Loucy (cell line): ENCODE results near the gene LEF1.

ENCODE experiments used
- EZH2phosphoT487 ChIP-seq: fragments of 200-600 bp; IDR thresholded peaks from 2 replicates; pipeline ENCODE4 v1.6.1; 2018; ENCODE audit warnings: antibody characterized with exemption, mild to moderate bottlenecking, moderate library complexity, borderline replicate concordance
- TF ChIP-seq, protein P1 (sequence below): fragments of 200-600 bp; sonication (generic); conservative IDR thresholded peaks from 2 replicates; pipeline ENCODE4 v1.5.1; 2014; ENCODE audit warnings: mild to moderate bottlenecking, antibody characterized with exemption, low read length

DNA sequence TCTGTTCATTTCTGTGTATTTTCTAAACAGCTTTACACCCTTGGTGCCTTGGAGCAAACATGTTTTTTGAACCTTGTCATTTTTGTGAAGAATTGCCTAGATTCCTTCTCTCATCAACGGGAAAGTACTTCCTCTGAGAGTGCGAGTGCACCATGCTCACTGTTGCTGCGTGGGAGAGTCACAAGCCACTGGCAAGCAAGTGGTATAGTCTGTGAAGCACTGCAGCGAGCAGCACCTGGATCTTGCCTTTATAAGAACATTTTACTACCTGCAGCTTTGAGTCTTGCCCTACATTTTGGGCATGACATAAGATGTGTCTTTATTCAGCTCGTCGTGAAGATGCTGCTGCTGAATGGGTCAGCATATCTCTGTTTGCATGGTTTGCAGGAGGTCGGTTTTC lies 134.2 kb downstream of the LEF1 start:
- TF ChIP-seq, protein P1, sequence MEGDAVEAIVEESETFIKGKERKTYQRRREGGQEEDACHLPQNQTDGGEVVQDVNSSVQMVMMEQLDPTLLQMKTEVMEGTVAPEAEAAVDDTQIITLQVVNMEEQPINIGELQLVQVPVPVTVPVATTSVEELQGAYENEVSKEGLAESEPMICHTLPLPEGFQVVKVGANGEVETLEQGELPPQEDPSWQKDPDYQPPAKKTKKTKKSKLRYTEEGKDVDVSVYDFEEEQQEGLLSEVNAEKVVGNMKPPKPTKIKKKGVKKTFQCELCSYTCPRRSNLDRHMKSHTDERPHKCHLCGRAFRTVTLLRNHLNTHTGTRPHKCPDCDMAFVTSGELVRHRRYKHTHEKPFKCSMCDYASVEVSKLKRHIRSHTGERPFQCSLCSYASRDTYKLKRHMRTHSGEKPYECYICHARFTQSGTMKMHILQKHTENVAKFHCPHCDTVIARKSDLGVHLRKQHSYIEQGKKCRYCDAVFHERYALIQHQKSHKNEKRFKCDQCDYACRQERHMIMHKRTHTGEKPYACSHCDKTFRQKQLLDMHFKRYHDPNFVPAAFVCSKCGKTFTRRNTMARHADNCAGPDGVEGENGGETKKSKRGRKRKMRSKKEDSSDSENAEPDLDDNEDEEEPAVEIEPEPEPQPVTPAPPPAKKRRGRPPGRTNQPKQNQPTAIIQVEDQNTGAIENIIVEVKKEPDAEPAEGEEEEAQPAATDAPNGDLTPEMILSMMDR, result no peak
- TF ChIP-seq EZH2phosphoT487, result no peak
